DMS153 (cell line): ENCODE results near the gene TWF2.

ENCODE experiments used
- DNase-seq: peaks from one replicate; lab custom pipeline; 2025; lab: John Stamatoyannopoulos, UW

The TWF2 gene

GRCh38 chr3:52202384-52203077 lies 36.4 kb downstream of the TWF2 start:
- no peak for DNase-seq

- DNase-seq: no peak
Measured at GRCh38 chr3:52200981-52201679, 37.8 kb downstream of the TWF2 start.

- DNase-seq: no peak
Measured at GRCh38 chr3:52198643-52199608, 40.0 kb downstream of the TWF2 start.

- peak; percentile 59 for DNase-seq
Measured at GRCh38 chr3:52197842-52198625, 40.9 kb downstream of the TWF2 start, which contains the start of gene ALAS1. Gene ALAS1, plus strand, starts transcription at chr3:52198160. Its CDS starts 1,082 bp downstream, at chr3:52199242.

GRCh38 chr3:52197499-52197841 lies 41.5 kb downstream of the TWF2 start:
- DNase-seq: no peak

GRCh38 chr3:52196977-52197376 lies 42.0 kb downstream of the TWF2 start:
- no peak for DNase-seq

GRCh38 chr3:52195823-52196331 lies 43.1 kb downstream of the TWF2 start:
- DNase-seq: no peak

- no peak for DNase-seq
Measured at GRCh38 chr3:52195291-52195597, 43.7 kb downstream of the TWF2 start.

GRCh38 chr3:52194485-52195290 lies 44.3 kb downstream of the TWF2 start:
- DNase-seq: no peak

GRCh38 chr3:52193065-52193464 lies 45.9 kb downstream of the TWF2 start:
- no peak for DNase-seq

GRCh38 chr3:52191663-52192062 lies 47.3 kb downstream of the TWF2 start:
- no peak for DNase-seq

GRCh38 chr3:52190294-52191074 lies 48.5 kb downstream of the TWF2 start:
- no peak for DNase-seq

GRCh38 chr3:52188556-52188955 lies 50.4 kb downstream of the TWF2 start:
- DNase-seq: no peak

- DNase-seq: no peak
Measured at GRCh38 chr3:52186729-52187128, 52.2 kb downstream of the TWF2 start.

- DNase-seq: no peak
Measured at GRCh38 chr3:52185837-52186236, 53.1 kb downstream of the TWF2 start.

- no peak for DNase-seq
Measured at GRCh38 chr3:52185311-52185710, 53.6 kb downstream of the TWF2 start.

- no peak for DNase-seq
Measured at GRCh38 chr3:52184690-52185089, 54.3 kb downstream of the TWF2 start.

- DNase-seq: no peak
Measured at GRCh38 chr3:52183786-52184445, 55.0 kb downstream of the TWF2 start.

GRCh38 chr3:52182691-52183090 lies 56.3 kb downstream of the TWF2 start:
- no peak for DNase-seq

GRCh38 chr3:52182196-52182595 lies 56.8 kb downstream of the TWF2 start:
- no peak for DNase-seq
